Mucosa of descending colon (tissue), 3 donors: Measurements from ENCODE around the gene TIGD3. TPM values are rescaled to one million over a fixed set of nuclear protein-coding genes. Genes with fewer than 3 reads are reported as not detected.

ENCODE experiments used
- ATAC-seq: fragments of 200-7000 bp; cut with Tn5 transposase; one replicate; pipeline ENCODE4 v1.9.1; 2020; ENCODE audit warnings: mild to moderate bottlenecking, moderate library complexity
- DNase-seq, 3 donors: peaks; one replicate each; pipeline ENCODE4 v3.0.0-alpha.2; 2020
- H3K36me3 ChIP-seq: fragments of 200-600 bp; one replicate; pipeline ENCODE4 v1.8.0; 2021; ENCODE audit warnings: low read depth, mild to moderate bottlenecking
- H3K4me1 ChIP-seq: fragments of 200-600 bp; one replicate; pipeline ENCODE4 v1.8.0; 2021; ENCODE audit warnings: low read depth, mild to moderate bottlenecking
- H3K4me3 ChIP-seq: fragments of 200-600 bp; one replicate; pipeline ENCODE4 v1.8.0; 2021; ENCODE audit warnings: mild to moderate bottlenecking
- H3K9me3 ChIP-seq: fragments of 200-600 bp; one replicate; pipeline ENCODE4 v1.8.0; 2021; ENCODE audit warnings: mild to moderate bottlenecking
- intact Hi-C, 2 donors: fragments of 100-400 bp; cut with DNase I in 1 of 2; cut with micrococcal nuclease in 1 of 2; formaldehyde crosslinking; loops; one replicate each; pipeline versions ENCODE4 v1.11.0 to v1.11.1; 2022; cut with DNase I, micrococcal nuclease
- total RNA-seq, 3 donors: library from RNA; stranded (reverse); fragmentation: NEBNext Ultra II Directional in 2 of 3; extraction: Animal tissue kit (Norgen Biotek cat#: 25700) in 2 of 3; gene quantifications; one replicate each; pipeline versions ENCODE4 v1.2.1 to v1.2.4, GENCODE V29; 2021 to 2023
- TF ChIP-seq, protein P1 (sequence below): fragments of 200-600 bp; IDR thresholded peaks from one replicate; pipeline ENCODE4 v1.8.0; 2022; ENCODE audit warnings: antibody characterized with exemption, mild to moderate bottlenecking
- donor health status: DM: no; HTN: no; CAD: no; lungs with moderate emphysema.
- donor health status: DM: no; HTN: no; CAD: no.
- donor health status: DM: no; HTN: yes; CAD: no.

The TIGD3 gene
- total RNA-seq, 3 donors from 2014 or later: 0.14 to 0.53 TPM; not detected in 1

DNA sequence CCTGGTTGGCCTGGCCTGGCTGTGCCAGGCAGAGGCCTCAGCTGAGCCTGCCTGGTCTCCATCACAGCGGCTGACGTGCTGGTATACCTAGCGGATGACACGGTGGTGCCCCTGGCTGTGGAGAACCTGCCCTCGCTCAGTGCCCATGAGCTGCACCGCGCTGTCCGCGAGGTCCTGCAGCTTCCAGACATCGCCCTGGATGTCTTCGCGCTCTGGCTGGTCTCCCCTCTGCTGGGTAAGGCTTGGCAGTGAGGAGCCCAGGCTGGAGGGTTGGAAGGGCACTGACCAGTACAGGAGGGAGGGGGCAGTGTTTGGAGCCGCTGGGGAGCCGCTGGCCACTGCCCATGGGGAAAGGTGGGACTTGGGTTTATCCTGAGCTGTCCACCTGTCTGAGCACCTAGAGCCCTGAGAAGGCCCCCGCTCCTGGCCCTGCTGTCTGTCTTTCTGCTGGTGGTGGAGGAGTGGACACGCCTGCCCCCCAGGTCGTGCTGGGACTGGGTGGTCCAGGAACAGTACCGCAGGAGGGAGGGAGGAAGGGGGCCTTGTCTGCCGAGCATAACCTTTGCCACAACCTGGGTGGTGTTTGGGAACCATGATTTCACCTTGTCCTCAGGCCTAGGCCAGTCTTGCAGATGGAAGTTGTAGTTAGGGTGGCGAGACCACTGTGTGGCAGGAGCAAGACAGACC, 34.9 kb downstream of the TIGD3 start:
- no peak for ATAC-seq
- Histone ChIP-seq H3K4me1 (peaks cover 38% of the 10 kb centered on the region), H3K4me3 (no peak overlapping the region), H3K9me3 (no peaks in the 10 kb centered on the region), H3K36me3 (no peaks in the 10 kb centered on the region)
- DNase-seq: no peak
- TF ChIP-seq, protein P1, sequence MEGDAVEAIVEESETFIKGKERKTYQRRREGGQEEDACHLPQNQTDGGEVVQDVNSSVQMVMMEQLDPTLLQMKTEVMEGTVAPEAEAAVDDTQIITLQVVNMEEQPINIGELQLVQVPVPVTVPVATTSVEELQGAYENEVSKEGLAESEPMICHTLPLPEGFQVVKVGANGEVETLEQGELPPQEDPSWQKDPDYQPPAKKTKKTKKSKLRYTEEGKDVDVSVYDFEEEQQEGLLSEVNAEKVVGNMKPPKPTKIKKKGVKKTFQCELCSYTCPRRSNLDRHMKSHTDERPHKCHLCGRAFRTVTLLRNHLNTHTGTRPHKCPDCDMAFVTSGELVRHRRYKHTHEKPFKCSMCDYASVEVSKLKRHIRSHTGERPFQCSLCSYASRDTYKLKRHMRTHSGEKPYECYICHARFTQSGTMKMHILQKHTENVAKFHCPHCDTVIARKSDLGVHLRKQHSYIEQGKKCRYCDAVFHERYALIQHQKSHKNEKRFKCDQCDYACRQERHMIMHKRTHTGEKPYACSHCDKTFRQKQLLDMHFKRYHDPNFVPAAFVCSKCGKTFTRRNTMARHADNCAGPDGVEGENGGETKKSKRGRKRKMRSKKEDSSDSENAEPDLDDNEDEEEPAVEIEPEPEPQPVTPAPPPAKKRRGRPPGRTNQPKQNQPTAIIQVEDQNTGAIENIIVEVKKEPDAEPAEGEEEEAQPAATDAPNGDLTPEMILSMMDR: no peak
- intact Hi-C loops: no loop called here

DNA sequence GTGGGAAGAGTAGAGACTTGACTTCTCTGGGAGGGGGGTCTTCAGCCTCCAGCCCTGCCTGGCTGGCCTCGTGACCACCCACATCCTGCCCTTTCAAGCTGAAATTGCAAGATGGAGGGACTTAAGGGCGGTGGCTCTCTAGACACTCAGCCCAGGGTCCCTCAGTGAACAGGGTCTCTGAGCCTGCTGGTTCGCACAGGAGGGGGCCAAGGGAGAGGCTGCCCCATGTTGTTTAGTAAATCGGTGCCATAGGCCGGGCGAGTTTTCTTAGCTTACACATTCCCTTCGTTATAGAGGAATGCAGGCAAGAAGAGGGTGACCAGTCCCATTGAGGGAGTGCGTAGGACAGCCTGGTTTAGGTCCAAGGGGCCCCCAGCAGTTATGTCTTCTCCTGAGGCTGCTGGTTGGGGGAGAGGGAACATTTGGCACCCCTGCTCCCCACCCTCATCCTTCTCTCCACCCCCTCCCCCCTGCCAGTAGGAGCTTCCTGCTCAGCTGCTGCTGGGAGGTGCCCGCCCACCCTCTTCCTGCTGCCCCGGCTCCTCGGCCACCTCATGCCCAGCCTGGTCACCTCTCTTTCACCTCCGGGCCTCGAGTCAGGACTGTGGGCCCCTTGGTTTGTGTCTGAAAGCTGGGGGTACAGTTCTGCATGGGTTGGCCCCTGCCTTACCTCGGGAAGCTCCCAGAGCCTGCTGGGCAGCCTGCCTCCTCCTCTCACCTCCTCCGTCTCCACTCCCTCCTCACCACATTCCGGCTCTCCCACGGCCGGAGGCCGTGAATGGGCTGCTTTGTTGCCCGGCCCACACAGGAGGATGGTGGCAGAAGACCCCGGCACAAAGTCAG, 35.8 kb downstream of the TIGD3 start:
- no peak for ATAC-seq
- Histone ChIP-seq H3K9me3 (no peaks in the 10 kb centered on the region), H3K4me1 (peaks cover 38% of the 10 kb centered on the region), H3K4me3 (no peak overlapping the region), H3K36me3 (no peaks in the 10 kb centered on the region)
- intact Hi-C loops: no loop called here
- no peak for DNase-seq
- TF ChIP-seq, protein P1: no peak

DNA sequence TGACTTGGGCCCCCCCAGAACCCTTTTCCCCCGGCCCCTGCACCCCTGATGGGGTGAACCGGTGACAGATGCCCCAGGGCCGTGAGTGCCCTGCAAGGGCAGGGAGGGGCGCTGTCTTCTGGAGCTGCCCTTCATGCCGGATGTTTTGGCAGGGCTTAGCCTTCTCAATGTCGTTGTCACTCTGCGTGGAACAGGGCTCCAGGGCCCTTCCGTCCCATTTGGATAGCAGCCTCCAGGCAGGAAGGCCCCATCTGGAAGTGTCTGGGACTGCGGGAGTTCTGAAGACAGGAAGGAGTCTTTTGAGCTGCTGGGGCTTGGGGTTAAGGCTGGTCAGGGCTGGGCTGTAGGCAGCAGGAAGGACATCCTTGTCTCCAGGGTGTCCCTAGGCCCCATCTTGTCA, 36.4 kb downstream of the TIGD3 start:
- DNase-seq: peak in 1 of 3 donors; percentile 36
- intact Hi-C loops: no loop called here
- Histone ChIP-seq H3K9me3 (no peaks in the 10 kb centered on the region), H3K4me3 (no peak overlapping the region), H3K36me3 (no peaks in the 10 kb centered on the region), H3K4me1 (peaks cover 31% of the 10 kb centered on the region)
- ATAC-seq: no peak
- TF ChIP-seq, protein P1: no peak

DNA sequence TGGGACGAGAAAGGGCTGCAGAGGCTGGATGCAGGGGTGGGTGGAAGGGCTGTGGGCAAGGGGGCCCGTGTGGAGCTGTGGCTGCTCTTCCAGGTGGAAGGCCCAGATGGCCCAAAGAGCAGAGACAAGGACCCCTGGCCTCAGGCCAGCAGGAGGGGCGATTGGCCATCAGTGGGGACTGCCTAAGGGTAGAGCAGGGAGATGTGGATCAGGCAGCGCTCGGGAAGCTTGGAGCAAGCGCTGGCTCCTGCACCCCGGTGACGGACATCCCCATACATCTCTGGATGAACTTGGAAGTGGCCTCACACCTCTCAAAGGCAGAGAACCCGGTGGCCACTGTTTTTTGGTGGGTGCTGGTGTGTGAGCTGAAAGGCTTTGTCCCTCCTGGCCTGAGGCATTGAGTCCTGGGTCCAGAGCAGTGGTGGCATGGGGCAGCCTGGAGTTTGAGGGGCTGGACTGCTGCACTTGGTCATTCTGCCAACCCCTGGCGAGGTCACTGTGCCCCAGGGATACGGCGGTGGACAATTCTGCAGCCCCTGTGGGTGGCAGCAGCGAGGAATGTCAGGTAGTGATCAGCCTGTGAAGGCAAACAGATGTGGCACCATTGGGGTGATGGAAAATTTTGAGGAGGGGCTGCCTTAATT, 37.8 kb downstream of the TIGD3 start:
- intact Hi-C loops: no loop called here

DNA sequence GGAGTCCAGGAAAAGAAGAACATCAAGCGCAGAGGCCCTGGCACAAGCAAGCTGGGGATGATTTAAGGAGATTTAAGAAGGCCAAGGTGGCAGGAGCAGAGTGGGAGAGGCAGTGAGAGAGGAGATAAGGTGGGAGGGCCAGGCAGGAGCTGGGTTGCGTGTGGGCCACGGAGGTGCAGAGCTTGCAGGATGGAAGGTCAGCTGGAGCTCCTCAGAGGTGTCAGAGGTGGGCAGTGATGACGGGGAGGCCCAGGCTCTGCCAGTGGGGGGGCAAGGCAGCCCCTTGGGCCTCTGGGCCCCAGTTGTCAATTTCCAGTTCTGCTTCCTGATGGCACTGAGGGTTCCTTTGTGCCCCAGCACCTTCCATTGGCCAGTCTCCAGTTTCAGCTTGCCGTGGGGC, 38.3 kb downstream of the TIGD3 start:
- no peaks in the 10 kb centered on the region for H3K9me3 ChIP-seq
- DNase-seq (no peak), ATAC-seq (no peak)
- no peaks in the 10 kb centered on the region for H3K36me3 ChIP-seq
- no peak overlapping the region for H3K4me3 ChIP-seq
- TF ChIP-seq, protein P1: no peak
- H3K4me1 ChIP-seq: peaks cover 19% of the 10 kb centered on the region
- intact Hi-C loops: no loop called here

More for the DNA sequence above, 37.8 kb downstream of the TIGD3 start:
- H3K4me3 ChIP-seq: no peak overlapping the region
- H3K9me3 ChIP-seq: no peaks in the 10 kb centered on the region
- peaks cover 25% of the 10 kb centered on the region for H3K4me1 ChIP-seq
- DNase-seq (peak in 1 of 3 donors; percentile 38), ATAC-seq (no peak)
- H3K36me3 ChIP-seq: no peaks in the 10 kb centered on the region
- TF ChIP-seq, protein P1: no peak
